OCI-LY3 (cell line): ENCODE measurements around the gene NSFL1C.
"Not testable (repeated sequence)": the region's sequence is repeated elsewhere in the genome, so short reads cannot be mapped to it uniquely, and the experiment has no call there.

Experiments used
- H2AFZ ChIP-seq: fragments of 200-600, 300-600 bp; shearing (Covaris generic); 2 replicates; pipeline ENCODE4 v1.6.0; 2014; ENCODE audit warnings: antibody characterized with exemption, low read depth, low read length
- H3K27ac ChIP-seq: fragments of 200-600, 300-600 bp; sonication (generic); 2 replicates; pipeline ENCODE4 v1.5.1; 2014; ENCODE audit warnings: mild to moderate bottlenecking, low read length, moderate library complexity, mixed read lengths
- H3K27me3 ChIP-seq: fragments of 200-600, 300-600 bp; sonication (generic); 2 replicates; pipeline ENCODE4 v1.6.1; 2014; ENCODE audit warnings: low read depth, low read length, mixed read lengths
- H3K36me3 ChIP-seq: fragments of 200-600, 300-600 bp; sonication (generic); replicated peaks from 2 replicates; pipeline ENCODE3; 2014; ENCODE audit warnings: low read depth, low read length, mixed read lengths
- H3K4me1 ChIP-seq: fragments of 300-600, 200-600 bp; sonication (generic); 2 replicates; pipeline ENCODE4 v1.6.1; 2014; ENCODE audit warnings: low read length, mixed read lengths
- H3K4me2 ChIP-seq: fragments of 200-600, 300-600 bp; sonication (generic); 2 replicates; pipeline ENCODE4 v1.6.1; 2014; ENCODE audit warnings: low read length, mixed read lengths
- H3K4me3 ChIP-seq: fragments of 300-600, 200-600 bp; sonication (generic); 2 replicates; pipeline ENCODE4 v1.5.1; 2014; ENCODE audit warnings: antibody characterized with exemption, mild to moderate bottlenecking, low read length, moderate library complexity
- H3K79me2 ChIP-seq: fragments of 300-600, 200-600 bp; shearing (Covaris generic); 2 replicates; pipeline ENCODE4 v1.6.1; 2014; ENCODE audit warnings: mild to moderate bottlenecking, low read length, mixed read lengths
- H3K9ac ChIP-seq: fragments of 300-600, 200-600 bp; shearing (Covaris generic); 2 replicates; pipeline ENCODE4 v1.6.0; 2014; ENCODE audit warnings: mild to moderate bottlenecking, low read length, moderate library complexity
- H3K9me3 ChIP-seq: fragments of 200-600, 300-600 bp; shearing (Covaris generic); 2 replicates; pipeline ENCODE4 v1.6.1; 2014; ENCODE audit warnings: low read length, mixed read lengths; ENCODE audit not compliant: insufficient read depth
- H4K20me1 ChIP-seq: fragments of 200-600, 300-600 bp; sonication (generic); 2 replicates; pipeline ENCODE4 v1.6.1; 2016; ENCODE audit warnings: low read length, mixed read lengths; ENCODE audit not compliant: insufficient read depth
- EZH2phosphoT487 ChIP-seq: fragments of 200-600 bp; shearing (Covaris generic); IDR thresholded peaks from 2 replicates; pipeline ENCODE4 v1.6.1; 2018; ENCODE audit warnings: antibody characterized with exemption, mixed run types, low read depth
- TF ChIP-seq, protein P1 (sequence below): fragments of 200-600, 300-600 bp; sonication (generic); IDR thresholded peaks from 2 replicates; pipeline ENCODE4 v1.5.1; 2014; ENCODE audit warnings: antibody characterized with exemption, low read length, low read depth

Gene NSFL1C

GRCh38 chr20:1405801-1406200 is 60.8 kb downstream of the NSFL1C start:
- Histone ChIP-seq H3K4me3 (no peak overlapping the region), H2AFZ (no peak overlapping the region), H3K9ac (no peak overlapping the region), H3K27me3 (peaks cover 7% of the 10 kb centered on the region; the same call in 1 of the 2 replicates), H3K36me3 (no peaks in the 10 kb centered on the region), H3K27ac (no peak overlapping the region), H3K79me2 (no peaks in the 10 kb centered on the region), H3K4me1 (peaks cover 4% of the 10 kb centered on the region; the same call in 1 of the 2 replicates), H4K20me1 (no peaks in the 10 kb centered on the region), H3K4me2 (no peak overlapping the region), H3K9me3 (no peaks in the 10 kb centered on the region)
- no peak for TF ChIP-seq EZH2phosphoT487
- TF ChIP-seq, protein P1, sequence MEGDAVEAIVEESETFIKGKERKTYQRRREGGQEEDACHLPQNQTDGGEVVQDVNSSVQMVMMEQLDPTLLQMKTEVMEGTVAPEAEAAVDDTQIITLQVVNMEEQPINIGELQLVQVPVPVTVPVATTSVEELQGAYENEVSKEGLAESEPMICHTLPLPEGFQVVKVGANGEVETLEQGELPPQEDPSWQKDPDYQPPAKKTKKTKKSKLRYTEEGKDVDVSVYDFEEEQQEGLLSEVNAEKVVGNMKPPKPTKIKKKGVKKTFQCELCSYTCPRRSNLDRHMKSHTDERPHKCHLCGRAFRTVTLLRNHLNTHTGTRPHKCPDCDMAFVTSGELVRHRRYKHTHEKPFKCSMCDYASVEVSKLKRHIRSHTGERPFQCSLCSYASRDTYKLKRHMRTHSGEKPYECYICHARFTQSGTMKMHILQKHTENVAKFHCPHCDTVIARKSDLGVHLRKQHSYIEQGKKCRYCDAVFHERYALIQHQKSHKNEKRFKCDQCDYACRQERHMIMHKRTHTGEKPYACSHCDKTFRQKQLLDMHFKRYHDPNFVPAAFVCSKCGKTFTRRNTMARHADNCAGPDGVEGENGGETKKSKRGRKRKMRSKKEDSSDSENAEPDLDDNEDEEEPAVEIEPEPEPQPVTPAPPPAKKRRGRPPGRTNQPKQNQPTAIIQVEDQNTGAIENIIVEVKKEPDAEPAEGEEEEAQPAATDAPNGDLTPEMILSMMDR, result no peak

GRCh38 chr20:1403624-1404023 is 63.0 kb downstream of the NSFL1C start:
- Histone ChIP-seq H4K20me1 (no peaks in the 10 kb centered on the region), H3K79me2 (no peaks in the 10 kb centered on the region), H3K4me2 (no peak overlapping the region), H3K27ac (no peak overlapping the region), H3K9me3 (no peaks in the 10 kb centered on the region), H3K36me3 (no peaks in the 10 kb centered on the region), H3K9ac (no peak overlapping the region), H3K27me3 (peaks cover 23% of the 10 kb centered on the region), H3K4me1 (peaks cover 4% of the 10 kb centered on the region; the same call in 1 of the 2 replicates), H2AFZ (no peak overlapping the region), H3K4me3 (no peak overlapping the region)
- TF ChIP-seq, protein P1, result no peak
- TF ChIP-seq EZH2phosphoT487, result no peak

DNA sequence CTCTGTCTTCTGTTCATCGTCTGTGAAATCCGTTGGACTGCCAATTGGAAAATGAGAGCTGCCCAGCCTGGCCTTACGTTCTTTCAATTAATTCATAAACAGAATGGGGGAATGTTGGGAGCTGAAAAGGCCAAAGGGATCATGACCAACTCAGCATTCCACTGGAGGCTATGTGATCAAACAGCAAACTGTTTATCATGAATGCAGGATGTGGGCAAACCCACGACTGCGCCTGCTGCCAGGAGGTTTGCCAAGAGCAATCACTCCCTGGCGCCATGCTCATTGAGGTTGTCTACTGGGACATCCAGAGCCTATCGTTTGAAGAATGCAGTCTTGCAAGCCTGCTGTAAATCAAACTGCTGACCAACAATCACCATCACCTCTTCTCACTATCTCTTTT is 64.5 kb downstream of the NSFL1C start:
- no peaks in the 10 kb centered on the region for H4K20me1 ChIP-seq
- TF ChIP-seq, protein P1, result no peak
- TF ChIP-seq EZH2phosphoT487, result no peak
- peaks cover 4% of the 10 kb centered on the region; the same call in 1 of the 2 replicates for H3K4me1 ChIP-seq
- H3K36me3 ChIP-seq, result no peaks in the 10 kb centered on the region
- H3K27me3 ChIP-seq, result peaks cover 36% of the 10 kb centered on the region
- H3K79me2 ChIP-seq, result no peaks in the 10 kb centered on the region
- no peaks in the 10 kb centered on the region for H3K9me3 ChIP-seq
- no peak overlapping the region for H2AFZ ChIP-seq
- H3K9ac ChIP-seq, result no peak overlapping the region
- H3K4me2 ChIP-seq, result no peak overlapping the region
- H3K4me3 ChIP-seq, result no peak overlapping the region
- no peak overlapping the region for H3K27ac ChIP-seq

GRCh38 chr20:1401451-1401907 is 65.2 kb downstream of the NSFL1C start:
- no peak overlapping the region for H3K4me2 ChIP-seq

DNA sequence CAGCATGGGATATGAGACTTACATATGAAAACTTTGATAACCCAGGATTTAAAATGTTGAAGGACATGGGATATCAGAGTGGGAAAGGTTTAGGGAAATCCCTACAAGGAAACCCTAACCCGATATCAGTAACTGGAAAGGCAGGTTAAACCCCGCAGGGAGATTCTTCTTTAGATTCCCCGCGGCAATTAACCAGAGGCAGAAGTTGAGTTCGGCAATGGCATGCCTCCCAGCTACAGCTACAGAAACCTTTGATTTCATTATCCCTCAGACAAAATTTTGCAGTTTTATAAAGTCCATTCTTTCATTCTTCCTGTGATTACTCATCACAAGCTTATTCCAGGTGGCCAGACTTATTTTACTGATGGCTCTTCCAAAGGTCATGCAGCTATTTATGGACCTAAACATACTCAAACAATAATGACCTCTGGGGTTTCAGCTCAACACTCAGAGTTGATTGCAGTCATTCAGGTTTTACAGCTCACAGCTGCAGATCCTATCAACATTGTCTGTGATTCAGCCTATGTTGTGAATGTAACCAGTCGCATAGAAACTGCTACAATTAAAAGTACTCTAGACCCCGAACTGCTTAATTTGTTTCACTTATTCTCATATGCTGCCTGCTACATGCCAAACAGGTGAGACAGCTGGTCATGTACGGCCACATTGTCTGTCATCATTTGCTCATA is 66.8 kb downstream of the NSFL1C start:
- H3K27me3 ChIP-seq, result peaks cover 59% of the 10 kb centered on the region
- H3K4me2 ChIP-seq, H4K20me1 ChIP-seq, H3K79me2 ChIP-seq, H3K4me1 ChIP-seq, H3K27ac ChIP-seq, H3K9ac ChIP-seq, H3K36me3 ChIP-seq, H3K4me3 ChIP-seq, H2AFZ ChIP-seq, H3K9me3 ChIP-seq: not testable (repeated sequence)

More at GRCh38 chr20:1401451-1401907, 65.2 kb downstream of the NSFL1C start:
- H3K4me3 ChIP-seq, result no peak overlapping the region
- no peaks in the 10 kb centered on the region for H3K9me3 ChIP-seq
- no peaks in the 10 kb centered on the region for H3K36me3 ChIP-seq
- no peak for TF ChIP-seq EZH2phosphoT487
- TF ChIP-seq, protein P1, result no peak
- H3K27ac ChIP-seq, result no peak overlapping the region
- no peak overlapping the region for H2AFZ ChIP-seq
- no peaks in the 10 kb centered on the region for H4K20me1 ChIP-seq
- H3K9ac ChIP-seq, result no peak overlapping the region
- peaks cover 43% of the 10 kb centered on the region for H3K27me3 ChIP-seq
- no peaks in the 10 kb centered on the region for H3K79me2 ChIP-seq
- H3K4me1 ChIP-seq, result peaks cover 4% of the 10 kb centered on the region; the same call in 1 of the 2 replicates

- H3K4me3 ChIP-seq, H3K9ac ChIP-seq, H3K4me2 ChIP-seq, H3K27ac ChIP-seq, H3K9me3 ChIP-seq, H4K20me1 ChIP-seq, H2AFZ ChIP-seq, H3K79me2 ChIP-seq, H3K36me3 ChIP-seq, H3K4me1 ChIP-seq: not testable (repeated sequence)
- H3K27me3 ChIP-seq, result peaks cover 60% of the 10 kb centered on the region
These were observed 68.5 kb downstream of the NSFL1C start for GRCh38 chr20:1398185-1398584.
